Mononuclear cell (primary cell): ENCODE data around the gene LEF1. TPM values are rescaled to one million over a fixed set of nuclear protein-coding genes. Genes with fewer than 3 reads are reported as not detected.

Source experiments
- H3K27me3 ChIP-seq: 2 replicates; pipeline ENCODE4 v1.6.0; 2011; ENCODE audit warnings: low read length, control low read depth; ENCODE audit not compliant: insufficient read depth
- H3K4me1 ChIP-seq: 2 replicates; pipeline ENCODE4 v1.5.1; 2011; ENCODE audit warnings: mild to moderate bottlenecking, low read length, control low read depth; ENCODE audit not compliant: insufficient read depth
- H3K4me3 ChIP-seq: 2 replicates; pipeline ENCODE4 v1.5.1; 2011; ENCODE audit warnings: mild to moderate bottlenecking, low read length, moderate library complexity
- H3K9me3 ChIP-seq: 2 replicates; pipeline ENCODE4 v1.5.1; 2011; ENCODE audit warnings: low read depth, mild to moderate bottlenecking, control low read depth, low read length
- total RNA-seq: library from RNA; depleted of rRNA; stranded (reverse); fragments of >200 nt; gene quantifications from one replicate; pipeline ENCODE4 v1.2.3, GENCODE V29; 2012

The LEF1 gene
- total RNA-seq, 1 donor = 327 TPM

DNA sequence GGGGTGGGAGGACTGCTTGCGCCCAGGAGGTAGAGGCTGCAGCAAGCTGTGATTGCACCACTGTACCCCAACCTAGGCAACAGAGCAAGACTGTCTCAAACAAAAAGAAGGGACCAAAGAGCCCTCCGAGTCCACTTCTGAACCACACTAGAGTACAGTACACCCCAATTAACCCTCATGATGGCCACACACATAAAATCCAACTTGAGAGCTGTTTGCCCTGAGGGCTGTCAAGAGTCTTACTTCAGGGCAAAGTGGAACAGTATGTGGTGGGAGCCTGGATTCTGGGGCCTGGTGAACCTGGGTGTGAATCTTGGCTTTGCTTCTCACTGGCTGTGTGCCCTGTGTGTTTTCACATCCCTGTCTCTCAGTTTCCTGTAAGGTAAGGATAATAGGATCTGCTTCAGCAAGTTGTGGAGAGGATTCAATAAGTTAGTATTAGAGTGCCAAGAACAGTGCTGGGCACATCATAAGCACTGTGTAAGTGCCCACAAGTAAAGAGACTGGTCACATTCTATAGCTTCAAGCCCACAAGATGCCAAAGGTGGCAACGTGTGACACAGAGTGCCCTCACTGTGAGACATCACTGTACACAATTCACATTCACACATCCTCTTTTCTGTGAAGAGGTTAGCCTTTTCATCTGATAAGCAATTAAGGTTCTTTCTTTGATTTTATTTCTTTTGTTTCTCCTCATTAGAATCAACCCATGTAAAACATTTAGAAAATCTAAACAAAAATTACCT lies 52.1 kb downstream of the LEF1 start:
- peaks cover 47% of the 10 kb centered on the region for H3K4me1 ChIP-seq
- H3K27me3 ChIP-seq = no peaks in the 10 kb centered on the region
- no peaks in the 10 kb centered on the region for H3K9me3 ChIP-seq
- H3K4me3 ChIP-seq = no peak overlapping the region

DNA sequence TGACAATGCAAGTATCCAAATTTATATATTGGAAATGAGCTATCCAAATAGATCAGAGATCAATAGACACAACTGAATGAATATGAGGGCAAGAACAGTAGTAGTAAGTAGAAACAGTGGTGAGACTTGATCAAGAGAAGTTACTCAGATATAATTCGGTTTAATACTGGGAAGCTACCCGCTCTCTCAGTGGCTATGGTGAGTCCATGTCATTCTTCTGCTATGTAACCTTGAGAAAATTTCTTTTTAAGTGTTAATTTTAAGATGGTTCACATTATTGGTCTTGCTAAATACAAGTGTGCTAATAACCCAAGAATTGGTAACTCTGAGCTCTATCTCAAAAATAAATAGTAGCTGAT lies 53.6 kb downstream of the LEF1 start:
- H3K9me3 ChIP-seq = no peaks in the 10 kb centered on the region
- peaks cover 60% of the 10 kb centered on the region for H3K4me1 ChIP-seq
- no peak overlapping the region for H3K4me3 ChIP-seq
- H3K27me3 ChIP-seq = no peaks in the 10 kb centered on the region

DNA sequence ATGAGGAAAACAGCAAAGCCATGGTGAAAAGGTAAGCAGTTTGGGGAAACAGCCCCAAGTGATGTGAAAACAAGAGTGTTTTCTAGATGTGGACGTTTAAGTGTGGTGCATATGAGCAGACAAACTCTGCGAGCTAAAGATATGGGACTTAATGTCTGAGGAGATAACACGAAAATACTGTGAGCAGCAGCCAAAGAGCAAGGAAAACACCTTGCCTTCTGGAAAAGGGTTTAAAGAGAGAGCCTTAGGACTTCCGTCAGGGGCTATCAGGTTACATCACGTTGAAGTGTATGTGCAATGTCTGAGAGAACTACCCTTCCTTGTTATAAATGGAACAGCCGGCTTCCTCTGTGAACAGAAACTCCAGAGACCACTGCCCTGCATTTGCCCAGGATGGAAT lies 54.2 kb downstream of the LEF1 start:
- Histone ChIP-seq H3K4me1 (peaks cover 66% of the 10 kb centered on the region), H3K9me3 (no peaks in the 10 kb centered on the region), H3K4me3 (no peak overlapping the region)

DNA sequence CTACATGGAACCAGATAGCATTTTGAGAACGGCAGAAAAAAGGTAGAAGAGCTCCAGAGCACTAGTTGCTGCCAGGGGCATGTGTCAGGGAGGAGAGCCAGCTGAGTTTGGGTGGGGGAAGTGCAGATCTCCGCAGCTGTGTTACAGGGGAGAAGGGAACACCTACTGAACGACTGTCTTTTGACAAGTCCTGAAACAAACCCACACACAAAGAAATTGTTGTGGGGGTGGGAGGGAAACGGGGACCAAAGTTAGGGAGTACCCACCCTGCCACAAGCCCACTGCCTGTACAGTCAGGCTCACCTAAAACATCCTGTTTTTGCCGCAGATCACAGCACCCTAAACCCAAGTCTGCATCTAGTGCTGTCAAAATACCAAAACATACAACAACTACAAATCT lies 55.5 kb downstream of the LEF1 start:
- H3K4me3 ChIP-seq = no peak overlapping the region
- H3K27me3 ChIP-seq = no peaks in the 10 kb centered on the region
- H3K4me1 ChIP-seq = peaks cover 73% of the 10 kb centered on the region
- no peaks in the 10 kb centered on the region for H3K9me3 ChIP-seq

More for the DNA sequence above, 54.2 kb downstream of the LEF1 start:
- no peaks in the 10 kb centered on the region for H3K27me3 ChIP-seq

DNA sequence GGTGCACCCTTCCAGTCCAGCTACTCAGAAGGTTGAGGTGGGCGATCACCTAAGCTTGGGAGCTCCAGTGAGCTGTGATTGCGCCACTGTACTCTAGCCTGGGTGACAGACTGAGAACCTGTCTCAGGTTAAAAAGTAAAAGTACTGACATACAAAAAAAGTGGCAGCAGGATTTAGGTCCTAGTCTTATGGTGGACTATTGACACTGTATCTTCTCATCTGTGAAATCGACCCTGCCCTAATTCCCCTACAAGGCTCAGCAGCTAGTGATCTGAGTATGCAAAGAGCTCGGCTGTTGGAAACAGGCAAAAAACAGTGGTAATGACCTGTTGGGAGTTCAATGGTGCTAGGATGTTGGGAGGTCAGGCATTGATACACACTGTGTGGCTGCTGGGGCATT lies 57.0 kb downstream of the LEF1 start:
- Histone ChIP-seq H3K27me3 (no peaks in the 10 kb centered on the region), H3K9me3 (no peaks in the 10 kb centered on the region), H3K4me1 (peaks cover 67% of the 10 kb centered on the region), H3K4me3 (no peak overlapping the region)

DNA sequence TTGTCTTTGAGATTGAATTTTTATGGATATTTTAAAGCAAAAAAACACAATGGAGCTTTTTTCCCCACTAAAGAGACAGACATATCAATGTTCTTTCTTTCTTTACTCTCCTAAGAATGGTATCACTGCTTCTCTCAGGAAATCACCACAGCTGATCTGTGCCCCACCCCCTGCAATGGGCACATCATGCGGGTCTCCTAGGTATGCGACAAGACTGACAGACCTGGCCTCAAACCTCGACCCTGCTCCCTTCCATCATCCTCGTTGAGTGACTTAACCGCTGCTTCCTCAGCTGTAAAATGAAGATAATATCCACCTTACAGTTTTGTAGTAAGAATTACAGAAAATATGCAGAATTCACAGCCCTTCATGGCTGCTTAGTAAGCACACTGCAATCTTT lies 58.3 kb downstream of the LEF1 start:
- Histone ChIP-seq H3K9me3 (no peaks in the 10 kb centered on the region), H3K27me3 (no peaks in the 10 kb centered on the region), H3K4me1 (peaks cover 60% of the 10 kb centered on the region), H3K4me3 (no peak overlapping the region)

DNA sequence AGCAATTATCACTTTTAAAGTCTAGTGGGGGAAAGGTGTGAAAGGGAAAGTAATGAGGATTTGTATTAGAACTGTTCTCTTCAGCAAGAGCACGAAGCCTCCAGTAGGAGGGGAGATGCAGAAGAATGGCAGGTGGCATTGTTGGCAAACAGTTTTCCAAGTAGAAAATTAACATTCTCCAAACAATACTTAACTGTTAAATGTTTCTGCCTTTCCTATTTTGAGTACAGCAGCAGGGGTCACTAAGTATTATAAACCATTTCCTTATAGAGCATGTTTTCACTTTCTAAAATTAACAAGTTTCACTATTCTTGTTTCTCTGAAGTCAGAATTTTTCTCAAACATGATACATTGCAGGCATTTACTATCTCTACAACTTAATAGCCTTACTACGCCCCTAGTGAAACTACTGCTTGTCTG lies 58.7 kb downstream of the LEF1 start:
- Histone ChIP-seq H3K4me1 (peaks cover 58% of the 10 kb centered on the region), H3K4me3 (no peak overlapping the region), H3K9me3 (no peaks in the 10 kb centered on the region), H3K27me3 (no peaks in the 10 kb centered on the region)

DNA sequence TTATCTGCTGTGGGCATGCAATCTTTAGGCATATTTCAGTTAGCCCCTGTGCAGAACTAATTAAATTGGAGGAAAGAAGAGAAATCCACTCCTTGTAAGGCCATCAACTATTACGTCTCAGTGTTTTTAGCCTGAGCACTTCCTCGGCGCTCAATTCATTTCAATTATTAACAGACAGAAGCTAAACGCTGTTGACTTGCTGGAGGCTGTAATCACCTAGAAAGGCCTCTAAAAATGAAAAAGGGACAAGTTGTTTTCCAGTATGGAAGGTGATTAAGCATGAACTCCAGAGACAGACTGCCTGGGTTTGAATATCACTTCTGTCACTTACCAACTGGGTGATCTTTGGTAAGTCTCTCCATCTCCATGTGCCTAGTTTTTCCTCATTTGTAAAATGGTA lies 59.6 kb downstream of the LEF1 start:
- peaks cover 55% of the 10 kb centered on the region for H3K4me1 ChIP-seq
- no peak overlapping the region for H3K4me3 ChIP-seq
- H3K9me3 ChIP-seq = no peaks in the 10 kb centered on the region
- H3K27me3 ChIP-seq = no peaks in the 10 kb centered on the region

DNA sequence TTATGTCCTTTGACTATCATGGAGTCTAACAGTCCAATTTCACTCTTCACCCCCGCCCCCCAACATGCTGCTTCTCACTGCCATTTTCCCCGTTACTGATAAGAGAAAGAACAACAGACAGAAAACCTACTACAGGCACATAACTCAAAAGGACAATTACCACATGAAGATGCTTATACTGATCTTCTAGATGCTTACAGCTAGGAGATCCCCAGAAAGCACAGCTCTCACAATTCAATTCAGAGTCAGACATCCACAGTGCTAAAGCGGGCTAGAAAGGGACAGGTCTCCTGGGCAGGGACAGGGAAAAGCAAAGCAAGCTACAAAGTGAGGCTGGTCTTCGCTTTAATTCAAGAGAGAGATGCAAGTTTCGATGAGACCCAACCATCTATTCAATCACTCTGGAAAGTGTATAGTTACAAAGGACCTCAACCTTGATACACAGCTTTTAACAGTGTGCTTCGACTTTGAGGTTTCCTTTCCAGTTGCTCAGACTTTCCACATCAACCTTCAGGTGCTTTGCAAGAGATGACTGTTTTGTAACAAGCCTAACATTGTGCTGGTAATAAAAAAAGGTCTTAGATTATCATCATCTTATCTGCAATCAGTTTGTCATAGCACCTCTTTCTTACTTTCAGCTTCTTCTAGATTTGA lies 60.9 kb downstream of the LEF1 start:
- H3K9me3 ChIP-seq = no peaks in the 10 kb centered on the region
- no peak overlapping the region for H3K4me3 ChIP-seq
- no peaks in the 10 kb centered on the region for H3K27me3 ChIP-seq
- peaks cover 48% of the 10 kb centered on the region for H3K4me1 ChIP-seq

DNA sequence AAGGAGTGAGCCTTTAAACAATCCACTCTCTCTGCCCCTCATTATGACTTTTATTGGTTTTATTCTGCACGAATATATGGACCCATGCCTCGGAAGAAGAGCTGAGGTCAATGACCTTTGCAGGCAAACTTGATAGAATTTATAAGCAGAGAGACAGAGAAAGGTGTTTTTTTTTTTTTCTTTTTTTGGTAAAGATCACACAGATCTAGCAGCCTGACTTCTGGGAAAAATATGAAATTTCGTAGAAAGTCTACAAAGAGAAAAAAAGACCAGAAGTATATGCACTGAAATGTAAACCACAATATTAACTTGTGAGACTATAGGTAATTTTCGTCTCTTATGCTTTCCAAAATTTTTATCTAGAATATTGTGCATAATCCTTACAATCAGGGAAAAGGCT lies 61.6 kb downstream of the LEF1 start:
- Histone ChIP-seq H3K27me3 (no peaks in the 10 kb centered on the region), H3K9me3 (no peaks in the 10 kb centered on the region), H3K4me3 (no peak overlapping the region), H3K4me1 (peaks cover 41% of the 10 kb centered on the region)

DNA sequence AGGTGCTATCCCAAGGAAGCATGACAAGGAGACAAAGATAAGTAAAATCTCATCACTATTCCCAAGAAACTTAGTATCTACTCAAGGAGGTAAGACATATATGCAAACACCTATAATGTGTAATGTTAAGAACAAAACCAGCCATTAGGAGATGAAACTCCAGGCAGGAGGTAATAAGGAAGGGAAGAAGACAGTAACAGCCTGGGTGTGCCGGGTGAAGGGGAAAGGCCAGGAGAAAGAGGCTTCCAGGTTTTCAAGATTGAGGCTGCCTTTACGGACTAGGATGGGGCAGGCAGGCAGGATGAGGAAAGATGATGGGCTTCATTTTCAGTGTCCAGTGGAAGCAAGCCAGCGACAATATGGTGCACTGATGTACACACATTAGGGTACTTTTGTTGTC lies 62.5 kb downstream of the LEF1 start:
- no peaks in the 10 kb centered on the region for H3K9me3 ChIP-seq
- no peaks in the 10 kb centered on the region for H3K27me3 ChIP-seq
- peaks cover 32% of the 10 kb centered on the region for H3K4me1 ChIP-seq
- no peak overlapping the region for H3K4me3 ChIP-seq

DNA sequence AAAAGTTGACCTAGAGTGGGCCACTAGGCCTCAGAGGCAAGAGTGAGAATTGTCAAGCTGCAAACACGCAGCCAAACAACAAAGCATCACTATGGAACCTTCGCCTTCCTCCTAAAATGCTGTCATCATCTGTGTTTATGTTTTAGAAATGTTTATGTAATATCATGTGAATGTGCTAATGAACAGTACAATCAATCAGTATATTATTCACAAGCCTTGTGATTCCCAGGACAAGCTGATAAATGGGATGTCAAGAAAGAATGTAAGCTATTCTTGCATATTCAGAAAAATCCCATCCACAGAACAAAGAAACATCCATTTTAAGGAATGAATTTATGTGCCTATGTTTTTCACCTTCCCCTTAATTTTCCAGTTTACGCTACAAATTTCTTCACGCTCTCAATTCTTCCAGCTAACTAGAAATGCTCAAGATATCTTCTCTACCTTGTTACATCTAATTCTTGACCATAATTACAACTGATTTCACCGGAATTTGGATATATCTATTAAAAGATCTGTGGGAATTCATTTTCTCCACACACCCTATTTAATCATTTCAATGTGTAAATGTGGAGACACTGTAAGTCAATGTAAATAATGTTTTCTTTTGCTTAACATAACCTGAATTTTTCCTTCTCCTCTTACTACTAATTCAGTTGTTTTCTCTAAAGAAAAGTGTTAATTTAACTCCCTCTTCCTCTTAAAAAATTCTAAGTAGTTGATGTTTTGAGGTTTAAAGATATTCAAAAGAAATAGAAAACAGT lies 65.5 kb downstream of the LEF1 start:
- peaks cover 11% of the 10 kb centered on the region for H3K4me1 ChIP-seq
- H3K27me3 ChIP-seq = no peaks in the 10 kb centered on the region
- H3K9me3 ChIP-seq = no peaks in the 10 kb centered on the region
- no peak overlapping the region for H3K4me3 ChIP-seq

DNA sequence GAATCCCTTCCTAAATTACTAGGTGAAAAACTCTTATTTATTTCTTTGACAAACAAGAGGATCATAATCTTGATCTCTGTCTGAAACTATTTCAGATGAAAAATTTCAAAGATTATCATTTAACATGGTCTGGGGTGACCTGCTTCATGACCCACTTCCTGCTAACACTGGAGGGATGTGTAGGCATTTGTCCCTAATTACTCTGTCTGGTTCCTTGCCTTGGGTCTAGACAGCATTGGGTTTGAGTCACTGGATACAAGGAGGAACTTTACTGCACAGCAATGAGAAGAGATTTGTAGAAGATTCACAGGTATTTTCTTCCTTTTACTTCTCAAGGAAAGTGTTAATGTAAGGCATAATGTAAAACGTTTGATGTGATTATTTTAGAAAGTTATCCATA lies 67.9 kb downstream of the LEF1 start:
- Histone ChIP-seq H3K9me3 (no peaks in the 10 kb centered on the region), H3K4me1 (peaks cover 8% of the 10 kb centered on the region)

DNA sequence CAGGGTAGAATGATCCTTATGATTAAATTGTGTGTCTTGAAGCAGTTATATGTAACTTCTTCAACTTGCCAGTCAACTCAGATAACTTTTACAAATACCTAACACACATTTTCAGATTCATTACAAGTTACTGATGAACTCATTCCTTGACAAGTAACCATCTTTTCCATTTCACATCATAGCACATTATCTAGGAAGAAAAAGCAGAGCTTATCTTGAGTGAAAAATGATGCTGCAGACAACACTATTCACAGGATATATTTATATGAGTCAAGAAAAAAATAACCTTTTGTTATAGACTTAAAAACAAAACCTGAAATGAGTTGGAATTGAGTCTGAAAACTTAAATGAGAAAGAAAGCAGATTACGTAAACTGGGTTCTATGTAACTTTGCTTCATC lies 68.9 kb downstream of the LEF1 start:
- no peak overlapping the region for H3K4me3 ChIP-seq
- H3K4me1 ChIP-seq = peaks cover 8% of the 10 kb centered on the region
- no peaks in the 10 kb centered on the region for H3K27me3 ChIP-seq
- no peaks in the 10 kb centered on the region for H3K9me3 ChIP-seq

More for the DNA sequence above, 67.9 kb downstream of the LEF1 start:
- Histone ChIP-seq H3K4me3 (no peak overlapping the region), H3K27me3 (no peaks in the 10 kb centered on the region)

DNA sequence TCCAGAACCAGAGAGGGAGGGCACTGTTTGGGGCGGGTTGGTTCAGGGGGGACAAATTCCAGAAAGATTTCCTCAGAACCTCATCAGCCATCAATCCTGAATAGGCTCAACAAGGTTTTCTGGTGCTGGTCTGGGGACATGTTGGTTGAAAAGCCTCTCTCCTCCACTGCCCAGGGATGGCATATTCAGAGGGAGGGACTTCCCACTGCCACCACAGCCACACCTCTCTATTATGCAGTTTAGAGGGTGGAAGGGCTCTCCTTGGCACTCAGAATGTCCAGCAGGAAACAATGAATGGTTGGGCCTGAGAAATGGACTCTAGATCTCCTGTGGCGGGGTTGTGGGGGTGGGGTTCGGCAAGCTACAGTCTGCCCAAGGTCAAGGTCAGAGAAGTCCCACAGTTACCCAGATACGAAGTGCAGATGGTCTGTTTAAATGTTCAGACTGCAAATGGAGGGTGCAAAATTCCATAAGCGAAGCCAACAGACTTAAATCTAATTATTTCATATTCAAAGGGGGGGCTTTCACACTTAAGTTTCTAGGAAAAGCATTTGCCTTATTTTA lies 70.7 kb downstream of the LEF1 start:
- no peak overlapping the region for H3K4me3 ChIP-seq
- H3K9me3 ChIP-seq = no peaks in the 10 kb centered on the region
- peaks cover 15% of the 10 kb centered on the region for H3K4me1 ChIP-seq
- H3K27me3 ChIP-seq = no peaks in the 10 kb centered on the region
